Bronchial epithelial cell (primary cell): ENCODE results near the gene ZNF784. TPM values are rescaled to one million over a fixed set of nuclear protein-coding genes. Genes with fewer than 3 reads are reported as not detected.
A peak's percentile ranks its signal among the peaks of the same experiment; 100 is the strongest.

Experiments
- DNase-seq: peaks from one replicate; pipeline ENCODE4 v3.0.0-alpha.2; 2010; ENCODE audit warnings: low read depth
- FAIRE-seq: peaks from 2 replicates; lab custom pipeline; 2011; peaks lifted over from hg19 to GRCh38; lab: Jason Lieb, UNC
- H3K27me3 ChIP-seq: 2 replicates; pipeline ENCODE4 v1.5.1; 2011; ENCODE audit warnings: low read length; ENCODE audit not compliant: control insufficient read depth, insufficient read depth
- H3K36me3 ChIP-seq: 2 replicates; pipeline ENCODE4 v1.5.1; 2011; ENCODE audit warnings: low read length; ENCODE audit not compliant: control insufficient read depth, insufficient read depth
- H3K4me3 ChIP-seq: 2 replicates; pipeline ENCODE4 v1.5.1; 2011; ENCODE audit warnings: mild to moderate bottlenecking, low read depth, low read length, control low read depth
- CTCF ChIP-seq: IDR thresholded peaks from 2 replicates; pipeline ENCODE4 v1.5.1; 2011; ENCODE audit warnings: mild to moderate bottlenecking, moderate library complexity, low read length, control low read depth, inconsistent platforms; ENCODE audit not compliant: insufficient read depth, severe bottlenecking
- total RNA-seq: library from RNA; depleted of rRNA; stranded (reverse); fragments of >200 nt; gene quantifications from 2 replicates; pipeline ENCODE4 v1.2.1, GENCODE V29; 2014

ZNF784 gene, protein sequence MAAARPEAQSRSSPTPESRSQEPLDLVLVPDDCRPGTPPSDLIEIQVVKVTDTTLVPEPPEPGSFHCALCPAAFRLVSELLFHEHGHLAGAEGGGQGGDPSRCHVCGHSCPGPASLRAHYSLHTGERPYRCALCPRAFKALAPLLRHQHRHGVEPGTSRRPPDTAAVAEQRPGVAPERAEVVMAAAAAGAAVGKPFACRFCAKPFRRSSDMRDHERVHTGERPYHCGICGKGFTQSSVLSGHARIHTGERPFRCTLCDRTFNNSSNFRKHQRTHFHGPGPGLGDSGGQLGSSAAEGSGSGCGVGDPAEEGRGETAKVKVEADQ
- total RNA-seq, result 5.0 and 5.1 TPM in 2 replicates

DNA sequence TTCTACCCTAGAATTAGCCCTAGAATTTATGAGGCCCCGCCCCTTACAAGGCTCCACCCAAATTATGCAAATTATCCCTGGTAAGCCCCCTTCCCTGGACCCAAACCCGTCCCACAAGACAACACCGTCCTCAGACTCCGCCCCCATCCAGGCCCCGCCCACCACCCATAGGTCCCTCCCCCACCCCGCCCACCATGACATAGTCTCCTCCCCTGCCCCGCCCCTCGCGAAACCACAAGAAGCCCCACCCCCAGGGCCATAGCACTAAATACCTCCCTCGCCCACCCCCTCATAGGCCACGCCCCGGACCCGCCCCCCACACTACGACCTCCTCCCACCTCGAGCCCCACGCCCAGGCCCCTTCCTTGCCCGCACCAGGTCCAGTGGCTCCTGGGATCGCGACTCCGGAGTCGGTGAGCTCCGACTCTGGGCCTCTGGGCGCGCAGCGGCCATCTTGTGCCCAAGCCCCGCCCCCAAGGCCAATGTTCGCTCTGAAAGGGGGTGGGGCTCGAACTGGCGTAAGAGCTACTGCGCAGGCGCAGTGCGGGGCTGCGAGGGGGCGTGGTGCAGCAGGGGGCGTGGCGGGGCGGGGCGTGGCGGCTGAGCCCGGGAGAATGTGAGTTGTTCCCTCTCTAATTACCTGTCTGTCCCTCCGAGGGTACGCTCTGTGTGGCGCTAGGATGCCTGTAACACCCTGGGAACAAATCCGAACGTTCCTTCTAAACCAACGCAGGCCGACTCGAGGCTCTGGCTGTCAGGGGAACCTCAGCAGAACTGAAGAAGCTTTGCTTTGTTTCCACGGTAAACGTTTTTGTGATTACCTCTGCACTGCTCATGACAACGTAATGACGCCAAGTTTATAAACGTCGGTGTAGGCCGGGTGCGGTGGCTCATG, at the start of gene ZNF784:
Gene ZNF784, minus strand, starts transcription at position 458 of the 895 bp plus-strand sequence. Its CDS starts 5 bp downstream, at position 453.
- Histone ChIP-seq H3K36me3 (peaks cover 1% of the 10 kb centered on the region), H3K27me3 (no peaks in the 10 kb centered on the region), H3K4me3 (peak within 1 kb of the TSS; percentile 78)
- TF ChIP-seq CTCF, result no peak
- FAIRE-seq (no peak), DNase-seq (peak; percentile 70)

- no peak for DNase-seq
- no peak overlapping the region for H3K4me3 ChIP-seq
- H3K36me3 ChIP-seq, result peaks cover 30% of the 10 kb centered on the region
Measured at GRCh38 chr19:55673889-55674288, 49.5 kb upstream of the ZNF784 start.

DNA sequence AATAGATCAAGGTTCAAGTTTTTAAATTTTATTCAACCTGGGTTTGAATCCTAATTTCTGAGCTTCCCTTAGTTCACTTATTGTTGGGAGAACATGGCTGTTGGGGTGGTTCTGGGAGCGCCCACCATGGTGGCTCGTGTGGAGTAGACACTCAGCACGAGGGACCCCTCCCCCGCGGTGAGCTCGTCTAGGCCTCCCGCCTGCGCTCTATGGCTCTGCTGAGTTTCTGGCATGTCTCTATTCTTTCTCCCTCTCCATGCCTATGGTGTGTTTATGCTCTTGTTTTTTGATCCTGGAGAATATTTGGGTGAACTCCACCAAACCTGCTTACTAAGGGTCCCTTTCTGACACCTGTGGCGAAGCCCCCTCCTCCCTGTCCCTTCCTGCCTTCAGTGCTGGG, 49.1 kb upstream of the ZNF784 start:
- FAIRE-seq (no peak), DNase-seq (no peak)
- TF ChIP-seq CTCF, result no peak
- no peak overlapping the region for H3K4me3 ChIP-seq
- peaks cover 30% of the 10 kb centered on the region for H3K36me3 ChIP-seq
- H3K27me3 ChIP-seq, result no peaks in the 10 kb centered on the region

More at GRCh38 chr19:55673889-55674288, 49.5 kb upstream of the ZNF784 start:
- no peaks in the 10 kb centered on the region for H3K27me3 ChIP-seq
- no peak for FAIRE-seq
- no peak for TF ChIP-seq CTCF

DNA sequence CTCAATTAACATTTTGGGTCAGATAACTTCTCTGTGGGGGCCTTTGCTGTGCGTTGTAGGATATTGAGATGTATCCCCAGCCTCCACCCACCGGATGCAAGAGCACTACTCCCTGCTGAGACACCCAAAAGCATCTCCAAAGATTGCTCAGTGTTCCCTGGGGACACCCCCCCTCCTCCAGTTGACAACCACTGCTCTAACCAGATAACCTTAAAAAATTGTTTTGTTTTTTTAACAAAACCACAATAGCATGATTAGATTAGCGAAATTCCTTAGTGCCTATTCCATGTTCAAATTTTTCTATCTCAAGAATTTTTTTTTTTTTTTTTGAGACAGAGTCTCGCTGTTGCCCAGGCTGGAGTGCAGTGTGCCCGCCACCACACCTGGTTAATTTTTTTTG, 48.1 kb upstream of the ZNF784 start:
- H3K4me3 ChIP-seq, result no peak overlapping the region
- H3K36me3 ChIP-seq, result peaks cover 29% of the 10 kb centered on the region
- no peak for TF ChIP-seq CTCF
- FAIRE-seq (no peak), DNase-seq (no peak)
- H3K27me3 ChIP-seq, result no peaks in the 10 kb centered on the region

GRCh38 chr19:55671054-55671378, 46.6 kb upstream of the ZNF784 start:
- DNase-seq (no peak), FAIRE-seq (no peak)
- Histone ChIP-seq H3K36me3 (peaks cover 37% of the 10 kb centered on the region), H3K4me3 (no peak overlapping the region), H3K27me3 (no peaks in the 10 kb centered on the region)
- TF ChIP-seq CTCF, result no peak
